Lower leg skin (tissue), 3 donors: ENCODE measurements around the gene SLC15A5.

Source experiments
- CTCF ChIP-seq, 3 donors: fragments of 450-650 bp; IDR thresholded peaks; one replicate each; pipeline ENCODE4 v1.5.1; 2016; ENCODE audit warnings: antibody characterized with exemption in 3 of 3, mild to moderate bottlenecking in 3 of 3, moderate library complexity in 2 of 3
- POLR2A ChIP-seq, 2 donors: fragments of 450-650 bp; IDR thresholded peaks; one replicate each; pipeline ENCODE4 v1.6.1; 2016 to 2017; ENCODE audit warnings: antibody characterized with exemption in 2 of 2, mild to moderate bottlenecking in 1 of 2, moderate library complexity in 1 of 2

GRCh38 chr12:16225692-16226091 lies 51.8 kb downstream of the SLC15A5 start:
- TF ChIP-seq CTCF (IDR thresholded peaks at IDR 0.05) (no peak), POLR2A (IDR thresholded peaks at IDR 0.05) (no peak)
